K562 (cell line): ENCODE measurements around the gene BRMS1. TPM values are rescaled to one million over a fixed set of nuclear protein-coding genes. Genes with fewer than 3 reads are reported as not detected.

ENCODE experiments used
- ATAC-seq: fragments of 200-7000 bp; cut with Tn5 transposase; 3 replicates; pipeline ENCODE4 v1.9.1; 2020; ENCODE audit warnings: moderate library complexity
- BruUV-seq: library from RNA; stranded (reverse); fragments of 400-500 nt; replicated peaks from 2 replicates; lab custom pipeline; 2021; lab: Mats Ljungman, UMichigan
- CTCF ChIA-PET: fragments of 300-600 bp; formaldehyde crosslinking; extraction: SDS; loops from one replicate; lab custom pipeline; 2021; ENCODE audit warnings: low intra/inter-chr PET ratio; lab: Yijun Ruan, JAX
- POLR2A ChIA-PET: fragments of 300-600, 350-650 bp; sonication (Branson Sonifier 250); formaldehyde crosslinking; extraction: SDS; loops from one replicate; lab custom pipeline; 2021; ENCODE audit warnings: antibody characterized with exemption, inconsistent platforms; lab: Yijun Ruan, JAX
- DNase-seq, 4 experiments: peaks; one replicate each; pipeline versions ENCODE4 v3.0.0 to v3.0.0-alpha.2; 2011 to 2018; ENCODE audit warnings: low spot score in 3 of 4, mixed read lengths in 3 of 4; ENCODE audit errors: extremely low read depth in 1 of 4
- FAIRE-seq: peaks from 2 replicates; lab custom pipeline; 2011; peaks lifted over from hg19 to GRCh38; lab: Jason Lieb, UNC
- H2AFZ ChIP-seq: 2 replicates; pipeline ENCODE4 v1.6.0; 2011; ENCODE audit warnings: low read depth, low read length, control low read depth, inconsistent platforms
- H3K27ac ChIP-seq: fragments of 200-600 bp; 3 replicates; pipeline ENCODE4 v1.8.0; 2011; ENCODE audit warnings: low read depth, mild to moderate bottlenecking, control low read depth, inconsistent platforms, low read length, moderate library complexity, mixed read lengths; ENCODE audit errors: extremely low read depth
- H3K27me3 ChIP-seq, 2 experiments: fragments of 300-600 bp in 1 of 2; 2 replicates in 1 of 2; 3 replicates in 1 of 2; pipeline versions ENCODE4 v1.6.0 to v1.8.0; 2011; ENCODE audit warnings: inconsistent platforms in 2 of 2, low read length in 2 of 2, mild to moderate bottlenecking in 1 of 2, mixed read lengths in 1 of 2, moderate library complexity in 1 of 2; ENCODE audit not compliant: control insufficient read depth in 2 of 2, insufficient read depth in 2 of 2
- H3K36me3 ChIP-seq: fragments of 300-600 bp; 3 replicates; pipeline ENCODE4 v1.8.0; 2011; ENCODE audit warnings: mild to moderate bottlenecking, low read length, inconsistent platforms; ENCODE audit not compliant: control insufficient read depth, insufficient read depth
- H3K4me1 ChIP-seq, 2 experiments: fragments of 200-600 bp in 1 of 2; replicated peaks in 1 of 2; 2 replicates in 1 of 2; 3 replicates in 1 of 2; pipeline versions ENCODE4 v1.5.1 to v1.8.0; 2011; ENCODE audit warnings: inconsistent platforms in 2 of 2, low read length in 2 of 2, mild to moderate bottlenecking in 1 of 2, mixed read lengths in 1 of 2, moderate library complexity in 1 of 2; ENCODE audit not compliant: control insufficient read depth in 2 of 2, insufficient read depth in 2 of 2
- H3K4me2 ChIP-seq: 2 replicates; pipeline ENCODE4 v1.6.1; 2011; ENCODE audit warnings: low read length, control low read depth, inconsistent platforms, mixed read lengths; ENCODE audit not compliant: insufficient read depth
- H3K4me3 ChIP-seq: fragments of 200-600 bp; sonication (generic), shearing (Covaris generic); 2 replicates; pipeline ENCODE4 v1.5.1; 2016; ENCODE audit warnings: control low read depth, inconsistent platforms
- H3K79me2 ChIP-seq: fragments of 200-600 bp; 3 replicates; pipeline ENCODE4 v1.8.0; 2011; ENCODE audit warnings: low read length, inconsistent platforms; ENCODE audit not compliant: control insufficient read depth, insufficient read depth
- H3K9ac ChIP-seq, 2 experiments: 2 replicates each; pipeline versions ENCODE4 v1.6.0 to v1.6.1; 2011; ENCODE audit warnings: low read depth in 2 of 2, low read length in 2 of 2, control low read depth in 1 of 2, inconsistent platforms in 1 of 2, mild to moderate bottlenecking in 1 of 2, mixed read lengths in 1 of 2; ENCODE audit not compliant: insufficient read depth in 1 of 2
- H3K9me1 ChIP-seq: one replicate; pipeline ENCODE4 v1.6.0; 2011; ENCODE audit warnings: inconsistent platforms, mild to moderate bottlenecking, low read length, moderate library complexity; ENCODE audit not compliant: control insufficient read depth, insufficient read depth
- H3K9me3 ChIP-seq: replicated peaks from 2 replicates; pipeline ENCODE4 v1.5.1; 2011; ENCODE audit warnings: low read depth, low read length, inconsistent platforms; ENCODE audit not compliant: control insufficient read depth, insufficient read depth
- H4K20me1 ChIP-seq: replicated peaks from 2 replicates; pipeline ENCODE4 v1.6.1; 2011; ENCODE audit warnings: low read length, inconsistent platforms, mixed read lengths; ENCODE audit not compliant: control insufficient read depth, insufficient read depth
- SAFB ChIP-seq: fragments of 200-400 bp; formaldehyde crosslinking; IDR thresholded peaks from 2 replicates; pipeline ENCODE4 v1.6.1; 2017; ENCODE audit warnings: low read depth, low read length, borderline replicate concordance
- TCFL5 ChIP-seq: fragments of 250-450 bp; sonication (Bioruptor Pico); conservative IDR thresholded peaks from 2 replicates; pipeline ENCODE4 v1.6.1; 2021; ENCODE audit warnings: mild to moderate bottlenecking, moderate library complexity, matching md5 sums
- TOE1 ChIP-seq, 2 experiments: fragments of 450-650 bp in 1 of 2; sonication (generic) in 1 of 2; formaldehyde crosslinking in 1 of 2; IDR thresholded peaks; 2 replicates each; pipeline versions ENCODE4 v1.7.1 to v1.8.0; 2016 to 2022; ENCODE audit warnings: borderline replicate concordance in 2 of 2, mild to moderate bottlenecking in 2 of 2, antibody characterized with exemption in 1 of 2, inconsistent platforms in 1 of 2, low read depth in 1 of 2, missing genetic modification reagents in 1 of 2, moderate library complexity in 1 of 2
- ZNF764 ChIP-seq: fragments of 250-450 bp; sonication (Bioruptor Pico); IDR thresholded peaks from 2 replicates; pipeline ENCODE4 v1.4.0; 2020; ENCODE audit warnings: low read depth, mild to moderate bottlenecking, moderate library complexity
- WGBS: fragments of 100-300 bp; shearing (Covaris generic); methylation state at CpG from one replicate; pipeline ENCODE4 v1.1.6; 2016; ENCODE audit warnings: low coverage, mixed read lengths; ENCODE audit not compliant: insufficient coverage; ENCODE audit errors: missing lambda C conversion rate; 5-methylcytosine and 5-hydroxymethylcytosine counted together
- in situ Hi-C: fragments of 300-500 bp; cut with MboI; formaldehyde crosslinking; loops from 4 replicates; pipeline ENCODE4 v1.15.0; 2018; ENCODE audit warnings: inconsistent platforms, mixed read lengths
- intact Hi-C: fragments of 100-400 bp; cut with micrococcal nuclease; formaldehyde crosslinking; loops from 2 replicates; pipeline ENCODE4 v1.14.2; 2022
- polyA plus RNA-seq, 8 experiments: library from polyadenylated mRNA; depleted of rRNA in 4 of 8; stranded (reverse) in 5 of 8; unstranded in 3 of 8; fragments of >200 nt; fragmentation: Nextera tagmentation in 2 of 8; fragmentation: Illumina TruSeq in 1 of 8; extraction: Ambion mirVana in 2 of 8; extraction: Trizol in 1 of 8; gene quantifications; 2 replicates each; pipeline versions ENCODE4 v1.2.1 to v1.2.3, GENCODE V29; 2011 to 2014; ENCODE audit warnings: inconsistent platforms in 1 of 8, missing spikeins in 1 of 8
- total RNA-seq, 7 experiments: library from RNA; depleted of rRNA in 6 of 7; stranded (reverse); fragments of >200 nt in 6 of 7; fragmentation: Illumina TruSeq in 2 of 7; extraction: Trizol in 2 of 7; gene quantifications; 2 replicates each; pipeline versions ENCODE4 v1.2.1 to v1.2.3, GENCODE V29; 2011 to 2021; ENCODE audit warnings: low replicate concordance in 1 of 7
- TF ChIP-seq, protein P1 (sequence below): fragments of 450-650 bp; IDR thresholded peaks from 2 replicates; pipeline ENCODE4 v1.6.1; 2018; ENCODE audit warnings: mild to moderate bottlenecking, low read depth; ENCODE audit not compliant: partially characterized antibody
- TF ChIP-seq, protein P2 (sequence below): sonication (generic); formaldehyde crosslinking; IDR thresholded peaks from 2 replicates; pipeline ENCODE4 v1.8.1; 2023; ENCODE audit warnings: mild to moderate bottlenecking, missing genetic modification reagents

The BRMS1 gene
- total and polyA plus RNA-seq, 9 of the 15 experiments (the other 6 are each of a cell fraction or from before 2014, with no cell fraction given) = 2.2 to 78.8 (median 33.4) TPM

DNA sequence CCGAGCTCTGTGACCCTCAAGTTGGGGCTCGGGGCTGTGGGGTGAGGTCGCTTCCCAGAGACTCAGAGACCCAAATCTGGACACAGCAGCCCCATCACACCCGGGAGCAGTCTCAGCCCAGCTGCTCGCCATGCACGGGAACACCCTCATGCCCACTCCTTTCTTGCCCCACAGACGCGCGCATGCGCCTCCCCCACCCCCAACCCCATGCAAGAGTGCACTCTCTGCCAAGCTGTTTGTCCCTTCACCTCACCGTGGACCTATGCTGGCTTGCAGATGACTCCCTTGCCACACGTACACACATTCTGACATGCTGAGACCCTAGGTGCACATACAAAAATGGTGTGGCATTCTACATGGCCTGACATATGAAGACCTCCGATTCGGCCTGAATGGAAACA is 27.6 kb downstream of the BRMS1 start (continued):
- TF ChIP-seq, protein P1, sequence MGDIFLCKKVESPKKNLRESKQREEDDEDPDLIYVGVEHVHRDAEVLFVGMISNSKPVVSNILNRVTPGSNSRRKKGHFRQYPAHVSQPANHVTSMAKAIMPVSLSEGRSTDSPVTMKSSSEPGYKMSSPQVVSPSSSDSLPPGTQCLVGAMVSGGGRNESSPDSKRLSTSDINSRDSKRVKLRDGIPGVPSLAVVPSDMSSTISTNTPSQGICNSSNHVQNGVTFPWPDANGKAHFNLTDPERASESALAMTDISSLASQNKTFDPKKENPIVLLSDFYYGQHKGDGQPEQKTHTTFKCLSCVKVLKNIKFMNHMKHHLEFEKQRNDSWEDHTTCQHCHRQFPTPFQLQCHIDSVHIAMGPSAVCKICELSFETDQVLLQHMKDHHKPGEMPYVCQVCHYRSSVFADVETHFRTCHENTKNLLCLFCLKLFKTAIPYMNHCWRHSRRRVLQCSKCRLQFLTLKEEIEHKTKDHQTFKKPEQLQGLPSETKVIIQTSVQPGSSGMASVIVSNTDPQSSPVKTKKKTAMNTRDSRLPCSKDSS = no peak
- TF ChIP-seq TCFL5 (CRISPR knock-in tag) (no peak), SAFB (no peak), TOE1 (IDR thresholded peaks at IDR 0.05; ENCODE audit: borderline replicate concordance) (no peak), TOE1 (CRISPR knock-in tag; IDR thresholded peaks at IDR 0.05; ENCODE audit: borderline replicate concordance, low read depth) (no peak)
- TF ChIP-seq, protein P2, sequence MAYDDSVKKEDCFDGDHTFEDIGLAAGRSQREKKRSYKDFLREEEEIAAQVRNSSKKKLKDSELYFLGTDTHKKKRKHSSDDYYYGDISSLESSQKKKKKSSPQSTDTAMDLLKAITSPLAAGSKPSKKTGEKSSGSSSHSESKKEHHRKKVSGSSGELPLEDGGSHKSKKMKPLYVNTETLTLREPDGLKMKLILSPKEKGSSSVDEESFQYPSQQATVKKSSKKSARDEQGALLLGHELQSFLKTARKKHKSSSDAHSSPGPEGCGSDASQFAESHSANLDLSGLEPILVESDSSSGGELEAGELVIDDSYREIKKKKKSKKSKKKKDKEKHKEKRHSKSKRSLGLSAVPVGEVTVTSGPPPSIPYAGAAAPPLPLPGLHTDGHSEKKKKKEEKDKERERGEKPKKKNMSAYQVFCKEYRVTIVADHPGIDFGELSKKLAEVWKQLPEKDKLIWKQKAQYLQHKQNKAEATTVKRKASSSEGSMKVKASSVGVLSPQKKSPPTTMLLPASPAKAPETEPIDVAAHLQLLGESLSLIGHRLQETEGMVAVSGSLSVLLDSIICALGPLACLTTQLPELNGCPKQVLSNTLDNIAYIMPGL (CRISPR knock-in tag) = no peak
- TF ChIP-seq, all 486 proteins: peak for 0

DNA sequence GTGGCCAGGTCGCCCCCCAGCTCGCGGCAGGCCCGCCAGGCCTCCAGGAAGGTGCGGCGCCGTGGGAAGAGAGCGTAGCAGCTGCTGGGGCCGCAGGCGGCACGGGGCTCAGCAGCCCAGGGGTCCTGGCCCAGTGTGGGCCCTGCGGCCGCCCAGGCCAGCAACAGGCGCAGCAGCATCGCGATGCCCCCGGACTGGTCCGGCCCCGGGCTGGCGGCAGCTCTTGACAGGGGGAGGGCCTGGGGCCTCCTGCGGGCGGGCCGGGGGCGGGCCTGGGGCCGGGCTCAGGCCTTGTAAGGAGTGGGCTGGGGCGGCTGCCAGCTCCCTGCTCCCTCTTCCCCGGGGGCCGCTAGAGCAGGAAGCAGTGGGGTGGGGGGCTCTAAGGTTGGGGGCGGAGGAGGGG is 28.1 kb downstream of the BRMS1 start, which contains the start of gene CD248:
Gene CD248, minus strand, starts transcription at position 196 of the 403 bp plus-strand sequence. Its CDS starts 17 bp downstream, at position 179.
- DNase-seq (no peak), ATAC-seq (no peak), FAIRE-seq (no peak)
- peak within 1 kb of the TSS in 1 of 2 experiments; percentile 50; a peak in 2 of 4 replicates for H3K9ac ChIP-seq
- H3K9me3 ChIP-seq = no peaks in the 10 kb centered on the region
- no peaks in the 10 kb centered on the region for H3K36me3 ChIP-seq
- no peak within 1 kb of the TSS for H3K4me3 ChIP-seq
- no peak within 1 kb of the TSS for H3K4me2 ChIP-seq
- 71% methylated on average over 19 of the region's 29 CpGs for WGBS
- ChIA-PET POLR2A (interaction anchor here (0.6 kb wide), 1 partner anchor 76 kb away, joined by 3 read pairs; no protein-coding TSS in a partner anchor), CTCF (no interaction called here)
- intact Hi-C loops (no loop called here), in situ Hi-C loops (no loop called here)
- H3K4me1 ChIP-seq = peaks cover 6 to 60% of the 10 kb centered on the region in 2 experiments
- no peak within 1 kb of the TSS for H2AFZ ChIP-seq
- no peak within 1 kb of the TSS for H3K27ac ChIP-seq
- H3K79me2 ChIP-seq = no peaks in the 10 kb centered on the region
- no peaks in the 10 kb centered on the region for H3K27me3 ChIP-seq
- no peaks in the 10 kb centered on the region for H4K20me1 ChIP-seq
- H3K9me1 ChIP-seq = no peaks in the 10 kb centered on the region
- BruUV-seq = no TSS peak
- TF ChIP-seq ZNF764 (CRISPR knock-in tag) = no peak
